Measurements from ENCODE around the gene TTC27.
"Not testable (repeated sequence)": the region's sequence is repeated elsewhere in the genome, so short reads cannot be mapped to it uniquely, and the experiment has no call there.

Gene TTC27

DNA sequence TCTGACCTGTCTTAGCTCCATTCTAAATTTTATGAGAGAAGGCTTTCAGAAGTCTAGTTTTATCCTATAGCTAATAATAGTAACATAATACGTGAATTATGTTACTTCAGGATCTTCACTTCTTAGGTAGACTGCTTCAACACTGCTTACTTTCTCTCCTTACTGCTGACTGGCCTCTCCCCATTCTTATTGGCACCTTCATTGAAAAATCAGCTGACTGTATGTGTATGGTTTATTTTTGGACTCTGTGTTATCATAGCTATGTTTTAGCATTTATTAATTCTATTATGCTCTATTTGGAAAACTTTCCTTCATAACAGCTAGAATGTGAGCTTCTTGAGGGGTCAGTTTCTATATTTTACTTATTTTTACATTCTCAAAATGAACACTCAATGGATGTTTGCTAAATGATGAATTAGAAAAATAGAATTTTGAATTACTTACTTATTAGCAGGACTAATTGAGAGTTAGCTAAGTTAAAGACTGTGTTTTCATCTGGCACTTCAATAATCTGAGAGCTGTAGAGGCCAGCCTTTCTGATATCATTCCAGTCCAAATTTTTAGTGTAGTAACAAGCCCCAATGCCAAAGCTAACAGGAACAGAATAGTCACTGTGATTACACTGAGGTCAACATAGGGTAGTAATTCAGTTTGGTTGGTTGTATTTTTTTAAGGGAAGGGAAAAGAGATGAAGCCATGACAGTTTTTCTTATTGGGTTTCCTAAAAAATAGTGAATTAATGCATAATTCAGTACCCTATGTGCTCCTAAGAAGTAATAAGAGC lies 92.3 kb downstream of the TTC27 start:
- no peak for DNase-seq (ENCODE audit: low read depth, low spot score)
- Histone ChIP-seq H3K4me1 (ENCODE audit: insufficient read depth, insufficient read length) (no peaks in the 10 kb centered on the region), H3K27me3 (ENCODE audit: insufficient read depth, insufficient read length) (no peaks in the 10 kb centered on the region), H3K36me3 (ENCODE audit: insufficient read depth, insufficient read length, low read length) (peaks cover 5% of the 10 kb centered on the region), H3K9ac (ENCODE audit: insufficient read length, low read depth) (no peak overlapping the region), H3K9me3 (ENCODE audit: insufficient read depth, low read length) (0 out of 2 replicates have a peak, but pooled peaks cover 4% of the 10 kb centered on the region), H3K4me3 (ENCODE audit: insufficient read length, low read depth) (no peak overlapping the region)
- no peak for TF ChIP-seq ZNF274 (IDR thresholded peaks at IDR 0.05; ENCODE audit: low read depth, low read length)
- TF ChIP-seq YY1 (IDR thresholded peaks at IDR 0.05; ENCODE audit: insufficient read depth, insufficient read length): no peak
- TF ChIP-seq SUZ12 (IDR thresholded peaks at IDR 0.05; ENCODE audit: extremely low read depth, insufficient read depth, insufficient read length): no peak

DNA sequence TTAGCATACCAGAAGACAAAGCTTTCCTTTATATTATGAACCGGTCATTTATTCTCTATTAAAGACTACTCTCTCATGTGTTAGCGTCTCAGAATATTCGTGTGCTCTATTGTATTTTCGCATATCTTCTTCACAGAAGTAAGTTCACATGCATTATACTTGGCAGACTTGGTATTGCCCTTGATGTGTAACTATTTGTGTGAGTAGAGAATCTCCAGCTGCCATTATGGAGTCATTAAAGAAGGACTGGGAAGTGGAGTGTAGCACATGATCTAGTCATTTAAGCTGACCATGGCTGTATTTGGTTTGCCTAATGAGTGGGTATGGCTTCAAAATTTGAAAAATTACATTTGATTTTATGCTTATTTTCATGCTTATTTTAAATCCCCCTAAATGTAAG lies 92.9 kb downstream of the TTC27 start:
- TF ChIP-seq YY1 (IDR thresholded peaks at IDR 0.05; ENCODE audit: insufficient read depth, insufficient read length): no peak
- no peak for TF ChIP-seq SUZ12 (IDR thresholded peaks at IDR 0.05; ENCODE audit: extremely low read depth, insufficient read depth, insufficient read length)
- no peak for TF ChIP-seq ZNF274 (IDR thresholded peaks at IDR 0.05; ENCODE audit: low read depth, low read length)
- Histone ChIP-seq H3K9me3 (ENCODE audit: insufficient read depth, low read length) (peaks cover 6% of the 10 kb centered on the region; the same call in 1 of the 2 replicates), H3K9ac (ENCODE audit: insufficient read length, low read depth) (no peak overlapping the region), H3K27me3 (ENCODE audit: insufficient read depth, insufficient read length) (no peaks in the 10 kb centered on the region), H3K36me3 (ENCODE audit: insufficient read depth, insufficient read length, low read length) (peaks cover 5% of the 10 kb centered on the region), H3K4me1 (ENCODE audit: insufficient read depth, insufficient read length) (no peaks in the 10 kb centered on the region), H3K4me3 (ENCODE audit: insufficient read length, low read depth) (no peak overlapping the region)
- no peak for DNase-seq (ENCODE audit: low read depth, low spot score)

DNA sequence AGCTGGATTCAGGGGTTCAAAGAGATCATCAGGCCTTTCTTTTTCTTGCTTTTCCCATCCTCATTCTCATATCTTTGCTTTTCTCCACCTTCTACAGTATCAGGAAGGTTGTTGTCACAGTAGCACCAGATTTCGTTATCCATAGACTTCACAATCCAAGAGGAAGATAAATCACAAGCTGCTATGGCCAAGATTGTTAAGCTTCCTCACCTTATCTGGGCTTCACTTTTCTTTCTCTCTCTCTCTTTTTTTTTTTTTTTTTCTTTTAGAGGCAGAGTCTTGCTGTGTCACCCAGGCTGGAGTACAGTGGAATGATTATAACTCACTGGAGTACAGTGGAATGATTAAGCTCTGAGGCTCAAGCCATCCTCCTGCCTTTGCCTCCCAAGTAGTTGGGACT lies 93.5 kb downstream of the TTC27 start:
- peaks cover 8% of the 10 kb centered on the region; the same call in 1 of the 2 replicates for H3K9me3 ChIP-seq (ENCODE audit: insufficient read depth, low read length)
- H3K36me3 ChIP-seq (ENCODE audit: insufficient read depth, insufficient read length, low read length): peaks cover 5% of the 10 kb centered on the region
- H3K27me3 ChIP-seq (ENCODE audit: insufficient read depth, insufficient read length): no peaks in the 10 kb centered on the region
- H3K4me1 ChIP-seq (ENCODE audit: insufficient read depth, insufficient read length): no peaks in the 10 kb centered on the region
- no peak overlapping the region for H3K9ac ChIP-seq (ENCODE audit: insufficient read length, low read depth)
- TF ChIP-seq ZNF274 (IDR thresholded peaks at IDR 0.05; ENCODE audit: low read depth, low read length) (no peak), YY1 (IDR thresholded peaks at IDR 0.05; ENCODE audit: insufficient read depth, insufficient read length) (no peak), SUZ12 (IDR thresholded peaks at IDR 0.05; ENCODE audit: extremely low read depth, insufficient read depth, insufficient read length) (no peak)
- no peak overlapping the region for H3K4me3 ChIP-seq (ENCODE audit: insufficient read length, low read depth)
- no peak for DNase-seq (ENCODE audit: low read depth, low spot score)

DNA sequence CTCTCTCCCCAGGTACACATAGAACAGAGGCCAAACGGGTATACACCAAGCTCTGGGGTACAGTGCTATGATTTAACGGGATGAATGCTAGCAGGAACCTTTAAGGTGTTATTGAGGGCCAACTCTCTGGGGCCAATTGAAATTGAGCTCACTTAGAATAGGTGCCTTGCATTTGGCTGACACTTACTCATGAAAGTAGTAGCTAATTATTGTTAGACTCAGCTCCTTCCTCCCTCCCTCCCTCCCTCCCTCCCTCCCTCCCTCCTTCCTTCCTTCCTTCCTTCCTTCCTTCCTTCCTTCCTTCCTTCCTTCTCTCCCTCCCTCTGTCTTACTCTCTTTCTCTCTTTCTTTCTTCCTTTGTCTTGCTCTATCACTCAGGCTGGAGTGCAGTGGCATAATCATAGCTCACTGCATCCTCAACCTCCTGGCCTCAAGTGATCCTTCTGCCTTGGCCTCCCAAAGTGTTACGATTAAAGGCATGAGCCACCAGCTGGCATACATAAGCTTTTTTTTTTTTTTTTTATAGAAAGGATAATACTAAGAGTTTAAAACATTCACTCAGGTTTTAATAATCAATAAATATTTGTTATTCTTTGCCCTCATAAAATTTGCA lies 95.7 kb downstream of the TTC27 start:
- TF ChIP-seq SUZ12 (IDR thresholded peaks at IDR 0.05; ENCODE audit: extremely low read depth, insufficient read depth, insufficient read length) (no peak), YY1 (IDR thresholded peaks at IDR 0.05; ENCODE audit: insufficient read depth, insufficient read length) (no peak), ZNF274 (IDR thresholded peaks at IDR 0.05; ENCODE audit: low read depth, low read length) (no peak)
- Histone ChIP-seq H3K27me3 (ENCODE audit: insufficient read depth, insufficient read length) (no peaks in the 10 kb centered on the region), H3K9me3 (ENCODE audit: insufficient read depth, low read length) (peaks cover 8% of the 10 kb centered on the region; the same call in 1 of the 2 replicates), H3K4me1 (ENCODE audit: insufficient read depth, insufficient read length) (no peaks in the 10 kb centered on the region), H3K9ac (ENCODE audit: insufficient read length, low read depth) (no peak overlapping the region), H3K36me3 (ENCODE audit: insufficient read depth, insufficient read length, low read length) (peaks cover 1% of the 10 kb centered on the region), H3K4me3 (ENCODE audit: insufficient read length, low read depth) (no peak overlapping the region)
- DNase-seq (ENCODE audit: low read depth, low spot score): no peak

DNA sequence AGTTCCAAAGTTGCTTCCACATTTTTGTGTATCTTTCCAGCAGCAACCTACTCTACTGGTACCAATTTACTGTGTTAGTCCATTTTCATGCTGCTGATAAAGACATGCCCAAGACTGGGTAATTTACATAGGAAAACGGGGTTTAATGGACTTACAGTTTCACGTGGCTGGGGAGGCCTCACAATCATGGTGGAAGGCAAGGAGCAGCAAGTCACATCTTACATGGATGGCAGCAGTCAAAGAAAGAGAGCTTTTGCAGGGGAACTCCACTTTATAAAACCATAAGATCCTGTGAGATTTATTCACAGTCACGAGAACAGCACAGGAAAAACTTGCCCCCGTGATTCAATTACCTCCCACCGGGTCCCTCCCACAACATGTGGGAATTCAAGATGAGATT lies 98.8 kb downstream of the TTC27 start:
- H3K4me1 ChIP-seq (ENCODE audit: insufficient read depth, insufficient read length); H3K27me3 ChIP-seq (ENCODE audit: insufficient read depth, insufficient read length); DNase-seq (ENCODE audit: low read depth, low spot score); H3K9me3 ChIP-seq (ENCODE audit: insufficient read depth, low read length); H3K4me3 ChIP-seq (ENCODE audit: insufficient read length, low read depth); H3K9ac ChIP-seq (ENCODE audit: insufficient read length, low read depth); H3K36me3 ChIP-seq (ENCODE audit: insufficient read depth, insufficient read length, low read length): not testable (repeated sequence)

DNA sequence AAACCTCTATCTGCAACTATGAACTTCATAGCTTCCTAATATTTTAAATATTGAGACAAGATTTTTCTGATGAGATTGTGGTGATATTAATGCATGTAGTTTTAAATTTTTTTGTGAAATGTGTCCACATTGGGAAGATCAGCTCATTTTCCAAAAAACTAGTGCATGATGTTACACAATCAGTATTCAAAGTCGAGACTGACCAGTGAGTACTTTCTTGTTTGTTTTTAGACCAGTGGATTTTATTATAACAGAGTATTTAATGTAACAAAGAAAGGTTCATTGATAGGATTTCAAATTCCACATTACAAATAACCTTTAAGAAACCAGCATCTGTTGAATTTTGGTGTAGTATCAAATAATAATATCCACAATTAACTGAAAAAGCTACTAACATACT lies 99.3 kb downstream of the TTC27 start:
- no peak overlapping the region for H3K4me3 ChIP-seq (ENCODE audit: insufficient read length, low read depth)
- H3K9ac ChIP-seq (ENCODE audit: insufficient read length, low read depth): no peak overlapping the region
- TF ChIP-seq YY1 (IDR thresholded peaks at IDR 0.05; ENCODE audit: insufficient read depth, insufficient read length): no peak
- TF ChIP-seq ZNF274 (IDR thresholded peaks at IDR 0.05; ENCODE audit: low read depth, low read length): no peak
- TF ChIP-seq SUZ12 (IDR thresholded peaks at IDR 0.05; ENCODE audit: extremely low read depth, insufficient read depth, insufficient read length): no peak
- DNase-seq (ENCODE audit: low read depth, low spot score): no peak
- H3K4me1 ChIP-seq (ENCODE audit: insufficient read depth, insufficient read length): no peaks in the 10 kb centered on the region
- no peaks in the 10 kb centered on the region for H3K27me3 ChIP-seq (ENCODE audit: insufficient read depth, insufficient read length)
- no peaks in the 10 kb centered on the region for H3K36me3 ChIP-seq (ENCODE audit: insufficient read depth, insufficient read length, low read length)
- H3K9me3 ChIP-seq (ENCODE audit: insufficient read depth, low read length): peaks cover 8% of the 10 kb centered on the region; the same call in 1 of the 2 replicates

DNA sequence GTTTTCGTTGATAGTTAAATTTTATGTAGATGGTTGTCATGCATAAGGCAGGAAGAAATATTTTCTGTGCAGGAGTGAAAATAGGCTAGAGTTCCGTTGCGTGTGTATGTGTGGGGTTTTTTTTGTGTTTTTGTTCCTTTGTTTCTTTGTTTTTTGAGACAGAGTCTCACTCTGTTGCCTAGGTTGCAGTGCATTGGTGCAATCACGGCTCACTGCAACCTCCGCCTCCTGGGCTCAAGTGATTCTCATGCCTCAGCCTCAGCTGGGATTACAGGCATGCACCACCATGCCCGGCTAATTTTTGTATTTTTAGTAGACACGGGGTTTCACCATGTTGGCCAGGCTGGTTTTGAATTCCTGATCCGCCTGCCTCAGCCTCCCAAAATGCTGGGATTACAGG lies 103.1 kb downstream of the TTC27 start:
- H3K4me3 ChIP-seq (ENCODE audit: insufficient read length, low read depth); DNase-seq (ENCODE audit: low read depth, low spot score); H3K36me3 ChIP-seq (ENCODE audit: insufficient read depth, insufficient read length, low read length); H3K27me3 ChIP-seq (ENCODE audit: insufficient read depth, insufficient read length); H3K4me1 ChIP-seq (ENCODE audit: insufficient read depth, insufficient read length); H3K9me3 ChIP-seq (ENCODE audit: insufficient read depth, low read length); H3K9ac ChIP-seq (ENCODE audit: insufficient read length, low read depth): not testable (repeated sequence)

Measured in NT2/D1 (cell line).